Right lobe of liver (tissue), 6 donors: ENCODE data around the gene SFTPA1. TPM values are rescaled to one million over a fixed set of nuclear protein-coding genes. Genes with fewer than 3 reads are reported as not detected.
"Not testable (repeated sequence)": the region's sequence is repeated elsewhere in the genome, so short reads cannot be mapped to it uniquely, and the experiment has no call there.

Source experiments
- ATAC-seq, 4 donors: fragments of 200-7000 bp; cut with Tn5 transposase; one replicate each; pipeline ENCODE4 v1.9.1; 2020; ENCODE audit warnings: mild to moderate bottlenecking in 4 of 4, moderate library complexity in 4 of 4
- DNase-seq, 3 donors: peaks; one replicate each; pipeline ENCODE4 v3.0.0-alpha.2; 2020
- H3K27ac ChIP-seq, 3 donors: fragments of 200-600 bp; one replicate each; pipeline ENCODE4 v1.8.0; 2022
- H3K27me3 ChIP-seq, 2 donors: fragments of 200-600 bp; one replicate each; pipeline ENCODE4 v1.8.0; 2022
- H3K36me3 ChIP-seq, 4 donors: fragments of 200-600 bp; sonication (generic) in 1 of 4; one replicate each; pipeline versions ENCODE4 v1.5.1 to v1.8.0; 2017 to 2022; ENCODE audit warnings: control low read depth in 1 of 4
- H3K4me1 ChIP-seq, 4 donors: fragments of 200-600 bp; sonication (generic) in 1 of 4; one replicate each; pipeline versions ENCODE4 v1.5.1 to v1.8.0; 2017 to 2022; ENCODE audit warnings: control low read depth in 1 of 4
- H3K4me3 ChIP-seq, 3 donors: fragments of 200-600 bp; one replicate each; pipeline ENCODE4 v1.8.0; 2022
- H3K9me3 ChIP-seq, 4 donors: fragments of 200-600 bp; sonication (generic) in 1 of 4; one replicate each; pipeline versions ENCODE4 v1.5.1 to v1.8.0; 2017 to 2022; ENCODE audit warnings: control low read depth in 1 of 4
- POLR2A ChIP-seq: fragments of 450-650 bp; IDR thresholded peaks from one replicate; pipeline ENCODE4 v1.6.1; 2017; ENCODE audit warnings: antibody characterized with exemption, mild to moderate bottlenecking
- WGBS: methylation state at CpG from one replicate; pipeline ENCODE4 v1.1.6; 2018; ENCODE audit warnings: low coverage, low lambda C conversion rate; ENCODE audit not compliant: insufficient coverage; ENCODE audit errors: missing lambda C conversion rate; 5-methylcytosine and 5-hydroxymethylcytosine counted together
- intact Hi-C, 2 donors: fragments of 100-400 bp; cut with DNase I; formaldehyde crosslinking; loops; one replicate each; pipeline versions ENCODE4 v1.11.2 to v1.14.1; 2022
- total RNA-seq, 6 experiments: library from RNA; depleted of rRNA in 2 of 6; stranded (reverse); fragments of >200 nt in 2 of 6; fragmentation: NEBNext Ultra II Directional in 3 of 6; extraction: Animal tissue kit (Norgen Biotek cat#: 25700) in 3 of 6; gene quantifications; one replicate each; pipeline versions ENCODE4 v1.1.0 to v1.2.4, GENCODE V29; 2016 to 2023
- TF ChIP-seq, protein P1 (sequence below), 4 donors: fragments of 200-600 bp in 3 of 4; fragments of 450-650 bp in 1 of 4; IDR thresholded peaks; one replicate each; pipeline versions ENCODE4 v1.5.1 to v1.8.0; 2016 to 2022; ENCODE audit warnings: antibody characterized with exemption in 4 of 4, mild to moderate bottlenecking in 2 of 4
- donor health status: DM: no; HTN: yes; CAD: no.
- donor health status: DM: no; HTN: no; CAD: no.
- donor health status: DM: no; HTN: no; CAD: no.
- donor health status: DM: no; HTN: yes; CAD: no.
- donor health status: DM: no; HTN: yes; CAD: no.

Gene SFTPA1
- total RNA-seq, 6 experiments from 2014 or later = 0.12 to 0.40 (median 0.35) TPM; not detected in 3

DNA sequence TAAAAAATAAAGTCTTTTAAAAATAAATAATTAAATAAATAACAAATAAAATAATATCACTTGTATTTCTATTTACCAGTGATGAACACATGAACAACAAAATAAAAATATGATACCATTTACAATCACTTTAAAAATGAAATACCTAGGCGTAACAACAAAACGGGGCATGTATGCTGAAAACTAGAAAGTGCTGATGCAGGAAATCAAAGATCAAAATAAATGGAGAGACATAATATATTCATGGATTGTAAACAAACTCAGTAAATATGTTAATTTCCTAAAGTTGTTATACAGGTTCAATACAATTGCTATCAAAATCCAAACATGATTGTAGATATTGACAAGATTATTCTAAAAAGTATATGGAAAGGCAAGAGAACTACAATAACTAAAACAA lies 31.4 kb upstream of the SFTPA1 start:
- TF ChIP-seq, protein P1, sequence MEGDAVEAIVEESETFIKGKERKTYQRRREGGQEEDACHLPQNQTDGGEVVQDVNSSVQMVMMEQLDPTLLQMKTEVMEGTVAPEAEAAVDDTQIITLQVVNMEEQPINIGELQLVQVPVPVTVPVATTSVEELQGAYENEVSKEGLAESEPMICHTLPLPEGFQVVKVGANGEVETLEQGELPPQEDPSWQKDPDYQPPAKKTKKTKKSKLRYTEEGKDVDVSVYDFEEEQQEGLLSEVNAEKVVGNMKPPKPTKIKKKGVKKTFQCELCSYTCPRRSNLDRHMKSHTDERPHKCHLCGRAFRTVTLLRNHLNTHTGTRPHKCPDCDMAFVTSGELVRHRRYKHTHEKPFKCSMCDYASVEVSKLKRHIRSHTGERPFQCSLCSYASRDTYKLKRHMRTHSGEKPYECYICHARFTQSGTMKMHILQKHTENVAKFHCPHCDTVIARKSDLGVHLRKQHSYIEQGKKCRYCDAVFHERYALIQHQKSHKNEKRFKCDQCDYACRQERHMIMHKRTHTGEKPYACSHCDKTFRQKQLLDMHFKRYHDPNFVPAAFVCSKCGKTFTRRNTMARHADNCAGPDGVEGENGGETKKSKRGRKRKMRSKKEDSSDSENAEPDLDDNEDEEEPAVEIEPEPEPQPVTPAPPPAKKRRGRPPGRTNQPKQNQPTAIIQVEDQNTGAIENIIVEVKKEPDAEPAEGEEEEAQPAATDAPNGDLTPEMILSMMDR (IDR thresholded peaks at IDR 0.05) = no peak

DNA sequence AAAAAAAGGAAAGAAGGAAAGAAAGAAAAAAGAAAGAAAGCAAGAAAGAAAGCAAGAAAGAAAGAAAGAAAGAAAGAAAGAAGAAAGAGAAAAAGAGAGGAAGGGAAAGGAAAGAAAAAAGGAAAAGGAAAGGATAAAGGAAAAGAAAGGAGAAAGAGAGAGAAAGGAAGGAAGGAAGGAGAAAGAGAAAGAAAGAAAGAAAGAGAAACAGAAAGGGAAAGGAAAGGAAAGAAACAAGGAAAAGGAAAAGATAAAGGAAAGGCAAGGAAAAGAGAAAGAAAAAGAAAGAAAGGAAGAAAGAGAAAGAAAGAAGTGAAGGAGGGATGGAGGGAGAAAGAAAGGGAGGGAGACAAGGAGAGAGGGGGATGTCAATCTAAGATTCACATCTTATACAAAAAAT lies 29.7 kb upstream of the SFTPA1 start:
- Histone ChIP-seq H3K27me3 (no peaks in the 10 kb centered on the region), H3K9me3 (no peaks in the 10 kb centered on the region), H3K4me1 (no peaks in the 10 kb centered on the region), H3K27ac (no peak overlapping the region), H3K4me3 (no peak overlapping the region), H3K36me3 (no peaks in the 10 kb centered on the region)
- intact Hi-C loops = no loop called here
- no peak for DNase-seq
- TF ChIP-seq, protein P1 (IDR thresholded peaks at IDR 0.05) = no peak
- TF ChIP-seq POLR2A = no peak
- no peak for ATAC-seq

More for the DNA sequence above, 31.4 kb upstream of the SFTPA1 start:
- no peak for DNase-seq
- Histone ChIP-seq H3K27ac (no peak overlapping the region), H3K27me3 (no peaks in the 10 kb centered on the region), H3K36me3 (no peaks in the 10 kb centered on the region), H3K4me3 (no peak overlapping the region), H3K4me1 (no peaks in the 10 kb centered on the region), H3K9me3 (no peaks in the 10 kb centered on the region)
- intact Hi-C loops = no loop called here
- 92% methylated on average over 2 of the region's 2 CpGs for WGBS
- no peak for ATAC-seq

DNA sequence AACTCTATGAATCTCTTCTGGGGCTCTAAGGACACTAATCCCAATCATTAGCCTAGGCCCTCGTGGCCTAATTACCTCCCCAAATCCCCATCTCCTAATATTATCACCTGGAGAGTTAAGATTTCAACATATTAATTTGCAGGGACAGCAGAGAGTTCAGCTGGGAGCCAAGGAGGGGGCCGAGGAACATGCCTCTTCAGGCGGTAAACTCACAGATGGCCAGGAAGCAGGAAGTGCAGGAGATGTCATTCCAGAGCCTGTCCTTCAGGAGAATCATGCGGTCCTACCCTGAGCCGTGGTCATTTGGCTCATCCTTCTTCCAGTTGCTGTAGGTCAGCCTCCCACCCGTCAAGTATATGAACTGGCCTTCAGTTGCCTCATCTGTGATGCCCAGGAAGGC lies 28.6 kb upstream of the SFTPA1 start:
- intact Hi-C loops = no loop called here
- ATAC-seq (no peak), DNase-seq (no peak)
- TF ChIP-seq POLR2A = no peak
- TF ChIP-seq, protein P1 (IDR thresholded peaks at IDR 0.05) = no peak
- no peaks in the 10 kb centered on the region for H3K36me3 ChIP-seq
- no peak overlapping the region for H3K27ac ChIP-seq
- no peaks in the 10 kb centered on the region for H3K9me3 ChIP-seq
- H3K4me3 ChIP-seq = no peak overlapping the region
- no peaks in the 10 kb centered on the region for H3K4me1 ChIP-seq
- 40% methylated on average over 1 of the region's 6 CpGs for WGBS
- H3K27me3 ChIP-seq = no peaks in the 10 kb centered on the region

DNA sequence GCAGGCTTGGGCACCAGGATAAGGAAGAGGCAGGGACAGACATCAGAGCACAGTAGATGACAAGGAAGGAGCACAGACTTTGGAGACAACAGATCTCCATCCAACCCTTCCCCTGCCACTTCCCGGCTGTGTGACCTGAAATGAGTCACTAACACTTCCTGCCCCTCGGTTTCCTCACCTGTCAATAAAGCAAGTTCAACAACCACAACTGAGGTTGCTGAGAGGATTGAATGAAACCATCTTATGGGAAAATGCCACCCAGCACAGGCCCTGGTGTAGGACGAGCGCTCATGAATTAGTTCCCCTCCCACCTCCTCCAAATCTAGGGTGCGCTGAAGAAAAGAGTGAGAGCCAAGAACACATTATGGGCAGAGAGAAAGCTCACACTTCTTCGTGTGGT lies 27.8 kb upstream of the SFTPA1 start:
- ATAC-seq, H3K9me3 ChIP-seq, H3K4me1 ChIP-seq, H3K4me3 ChIP-seq, H3K36me3 ChIP-seq, H3K27me3 ChIP-seq, DNase-seq, H3K27ac ChIP-seq, intact Hi-C loops: not testable (repeated sequence)
- 33% methylated on average over 1 of the region's 6 CpGs for WGBS

DNA sequence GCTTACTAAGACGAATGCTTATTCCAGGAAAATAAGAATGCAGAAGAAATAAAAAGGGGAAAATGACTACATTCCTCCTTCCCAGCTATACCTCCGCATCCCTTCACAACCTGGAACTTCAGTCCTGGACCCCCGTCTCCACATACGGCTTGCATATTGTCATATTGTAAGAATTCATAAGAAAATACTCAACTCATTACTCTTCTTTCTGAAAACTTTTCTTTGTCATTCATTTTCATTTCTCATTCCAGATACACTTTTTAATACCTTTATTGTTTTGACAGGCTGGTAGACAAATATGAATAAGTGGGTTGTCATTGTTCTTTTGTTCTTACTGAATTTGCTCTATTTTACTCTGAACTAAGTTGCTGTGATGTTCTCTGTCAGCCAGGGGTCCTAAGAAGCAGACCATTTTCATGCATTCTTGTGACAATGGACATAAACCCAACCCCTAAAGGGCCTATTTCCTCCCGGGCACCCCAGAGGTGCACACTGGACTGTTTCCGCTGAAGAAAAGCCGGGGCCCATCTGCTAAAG lies 27.2 kb upstream of the SFTPA1 start:
- intact Hi-C loops = no loop called here
- DNase-seq = no peak
- Histone ChIP-seq H3K4me1 (no peaks in the 10 kb centered on the region), H3K27me3 (no peaks in the 10 kb centered on the region), H3K27ac (no peak overlapping the region), H3K4me3 (no peak overlapping the region), H3K9me3 (no peaks in the 10 kb centered on the region), H3K36me3 (no peaks in the 10 kb centered on the region)
- TF ChIP-seq POLR2A = no peak
- TF ChIP-seq, protein P1 (IDR thresholded peaks at IDR 0.05) = no peak
- no peak for ATAC-seq
- 89% methylated on average over 4 of the region's 7 CpGs for WGBS
